ENCODE results near the gene AFF3.

DNA sequence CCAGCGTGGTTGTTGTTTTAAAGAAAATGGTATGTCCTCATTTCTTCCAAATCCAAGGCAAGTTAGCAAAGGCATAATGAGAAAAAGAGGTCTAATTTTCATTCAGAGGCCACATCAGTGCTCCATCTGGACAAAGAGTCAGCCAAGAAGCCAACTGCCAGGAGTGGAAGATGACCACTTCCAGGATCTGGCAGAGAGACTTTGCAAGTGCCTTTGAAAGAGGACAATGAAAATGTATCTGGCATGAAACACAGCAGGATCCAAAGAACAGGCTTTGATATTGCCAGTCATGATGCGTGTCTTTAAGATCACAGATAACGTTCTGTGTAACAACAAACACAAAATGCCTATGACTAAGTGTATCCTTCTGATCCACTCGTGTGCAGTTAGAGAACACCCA lies 82.8 kb downstream of the AFF3 start:
- TF ChIP-seq, protein P1, sequence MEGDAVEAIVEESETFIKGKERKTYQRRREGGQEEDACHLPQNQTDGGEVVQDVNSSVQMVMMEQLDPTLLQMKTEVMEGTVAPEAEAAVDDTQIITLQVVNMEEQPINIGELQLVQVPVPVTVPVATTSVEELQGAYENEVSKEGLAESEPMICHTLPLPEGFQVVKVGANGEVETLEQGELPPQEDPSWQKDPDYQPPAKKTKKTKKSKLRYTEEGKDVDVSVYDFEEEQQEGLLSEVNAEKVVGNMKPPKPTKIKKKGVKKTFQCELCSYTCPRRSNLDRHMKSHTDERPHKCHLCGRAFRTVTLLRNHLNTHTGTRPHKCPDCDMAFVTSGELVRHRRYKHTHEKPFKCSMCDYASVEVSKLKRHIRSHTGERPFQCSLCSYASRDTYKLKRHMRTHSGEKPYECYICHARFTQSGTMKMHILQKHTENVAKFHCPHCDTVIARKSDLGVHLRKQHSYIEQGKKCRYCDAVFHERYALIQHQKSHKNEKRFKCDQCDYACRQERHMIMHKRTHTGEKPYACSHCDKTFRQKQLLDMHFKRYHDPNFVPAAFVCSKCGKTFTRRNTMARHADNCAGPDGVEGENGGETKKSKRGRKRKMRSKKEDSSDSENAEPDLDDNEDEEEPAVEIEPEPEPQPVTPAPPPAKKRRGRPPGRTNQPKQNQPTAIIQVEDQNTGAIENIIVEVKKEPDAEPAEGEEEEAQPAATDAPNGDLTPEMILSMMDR (optimal IDR thresholded peaks at IDR 0.05 in 1 of 3, IDR thresholded peaks at IDR 0.05 in 1 of 3, conservative IDR thresholded peaks at IDR 0.05 in 1 of 3; ENCODE audit: extremely low read depth in 1 of 3, insufficient read depth in 2 of 3, low read length in 3 of 3) = no peak
- no peak for TF ChIP-seq EZH2 (IDR thresholded peaks at IDR 0.05; ENCODE audit: low read length)

All from keratinocyte (primary cell).